HG02840 (cell line): ENCODE measurements around the gene LEAP2.
"Not testable (repeated sequence)": the region's sequence is repeated elsewhere in the genome, so short reads cannot be mapped to it uniquely, and the experiment has no call there.

Experiments used
- ATAC-seq: cut with Tn5 transposase; IDR thresholded peaks from one replicate; pipeline ENCODE4 v1.9.1; 2021; ENCODE audit warnings: mild to moderate bottlenecking, moderate library complexity, moderate number of reproducible peaks; ENCODE audit not compliant: unreplicated experiment, low FRiP score

The LEAP2 gene

GRCh38 chr5:132840313-132840712 is 33.2 kb upstream of the LEAP2 start:
- no peak for ATAC-seq

- no peak for ATAC-seq
Observed at GRCh38 chr5:132840896-132841295, 32.6 kb upstream of the LEAP2 start.

- no peak for ATAC-seq
Observed at GRCh38 chr5:132841305-132841704, 32.2 kb upstream of the LEAP2 start.

- ATAC-seq = no peak
Observed at GRCh38 chr5:132848270-132848669, 25.2 kb upstream of the LEAP2 start.

- ATAC-seq = no peak
Observed at GRCh38 chr5:132849347-132849746, 24.1 kb upstream of the LEAP2 start.

GRCh38 chr5:132850066-132850465 is 23.4 kb upstream of the LEAP2 start:
- no peak for ATAC-seq

- no peak for ATAC-seq
Observed at GRCh38 chr5:132853323-132853722, 20.1 kb upstream of the LEAP2 start.

GRCh38 chr5:132853790-132854189 is 19.7 kb upstream of the LEAP2 start:
- ATAC-seq = no peak

- ATAC-seq = no peak
Observed at GRCh38 chr5:132854301-132854700, 19.2 kb upstream of the LEAP2 start.

GRCh38 chr5:132854992-132855391 is 18.5 kb upstream of the LEAP2 start:
- ATAC-seq = not testable (repeated sequence)

- no peak for ATAC-seq
Observed at GRCh38 chr5:132856011-132856410, 17.5 kb upstream of the LEAP2 start.

GRCh38 chr5:132859889-132860437 is 13.5 kb upstream of the LEAP2 start:
- no peak for ATAC-seq

- no peak for ATAC-seq
Observed at GRCh38 chr5:132860742-132861141, 12.7 kb upstream of the LEAP2 start.

- peak; percentile 24 for ATAC-seq
Observed at GRCh38 chr5:132865668-132866341, 7.7 kb upstream of the LEAP2 start.

- peak; percentile 99 for ATAC-seq
Observed at GRCh38 chr5:132866342-132867045, 7.0 kb upstream of the LEAP2 start, which contains the start of the genes GDF9 and UQCRQ. Gene GDF9 (minus strand): TSS chr5:132866469. CDS start chr5:132864533, 1,936 bp downstream. Gene UQCRQ (plus strand): TSS chr5:132866642. CDS start chr5:132866882, 240 bp downstream.

GRCh38 chr5:132867046-132867451 is 6.4 kb upstream of the LEAP2 start:
- no peak for ATAC-seq

- no peak for ATAC-seq
Observed at GRCh38 chr5:132868754-132869153, 4.7 kb upstream of the LEAP2 start.

GRCh38 chr5:132870801-132871200 is 2.7 kb upstream of the LEAP2 start:
- ATAC-seq = no peak

GRCh38 chr5:132871459-132872284 is 1.8 kb upstream of the LEAP2 start:
- ATAC-seq = no peak

GRCh38 chr5:132872788-132873118 is 715 bp upstream of the LEAP2 start:
- ATAC-seq = no peak

GRCh38 chr5:132873930-132874271 is 433 bp downstream of the LEAP2 start:
- no peak for ATAC-seq
